Measurements from ENCODE around the gene ZNF766.
"Not testable (repeated sequence)": the region's sequence is repeated elsewhere in the genome, so short reads cannot be mapped to it uniquely, and the experiment has no call there.

ZNF766 gene

DNA sequence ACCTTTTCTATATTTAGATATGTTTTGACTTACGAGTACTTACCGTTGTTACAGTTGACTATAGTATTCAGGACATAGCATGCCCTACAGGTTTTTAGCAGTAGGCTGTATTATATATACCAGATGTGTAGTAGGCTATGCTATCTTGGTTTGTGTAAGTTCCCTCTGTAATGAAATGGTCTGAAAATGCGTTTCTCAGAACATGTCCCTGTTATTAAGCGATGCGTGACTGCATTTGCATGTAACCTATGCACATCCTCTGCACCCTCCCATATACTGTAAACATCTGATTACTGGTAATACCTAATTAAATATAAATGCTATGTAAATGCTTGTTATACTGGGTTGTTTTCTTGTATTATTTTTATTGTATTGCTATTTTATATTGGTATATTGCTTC is 6.6 kb downstream of the ZNF766 start:
- ATAC-seq: no peak
- TF ChIP-seq ISL1 (CRISPR knock-in tag; IDR thresholded peaks at IDR 0.05) (no peak), OSR1 (CRISPR knock-in tag; IDR thresholded peaks at IDR 0.05) (no peak), SNAI2 (CRISPR knock-in tag; IDR thresholded peaks at IDR 0.05) (no peak), TOX (CRISPR knock-in tag; IDR thresholded peaks at IDR 0.05; ENCODE audit: borderline replicate concordance) (no peak), ZNF70 (CRISPR knock-in tag; IDR thresholded peaks at IDR 0.05) (no peak), TCF4 (CRISPR knock-in tag; IDR thresholded peaks at IDR 0.05; ENCODE audit: borderline replicate concordance) (no peak), ZNF565 (CRISPR knock-in tag; conservative IDR thresholded peaks at IDR 0.05; ENCODE audit: low read depth) (no peak)
- TF ChIP-seq, protein P1, sequence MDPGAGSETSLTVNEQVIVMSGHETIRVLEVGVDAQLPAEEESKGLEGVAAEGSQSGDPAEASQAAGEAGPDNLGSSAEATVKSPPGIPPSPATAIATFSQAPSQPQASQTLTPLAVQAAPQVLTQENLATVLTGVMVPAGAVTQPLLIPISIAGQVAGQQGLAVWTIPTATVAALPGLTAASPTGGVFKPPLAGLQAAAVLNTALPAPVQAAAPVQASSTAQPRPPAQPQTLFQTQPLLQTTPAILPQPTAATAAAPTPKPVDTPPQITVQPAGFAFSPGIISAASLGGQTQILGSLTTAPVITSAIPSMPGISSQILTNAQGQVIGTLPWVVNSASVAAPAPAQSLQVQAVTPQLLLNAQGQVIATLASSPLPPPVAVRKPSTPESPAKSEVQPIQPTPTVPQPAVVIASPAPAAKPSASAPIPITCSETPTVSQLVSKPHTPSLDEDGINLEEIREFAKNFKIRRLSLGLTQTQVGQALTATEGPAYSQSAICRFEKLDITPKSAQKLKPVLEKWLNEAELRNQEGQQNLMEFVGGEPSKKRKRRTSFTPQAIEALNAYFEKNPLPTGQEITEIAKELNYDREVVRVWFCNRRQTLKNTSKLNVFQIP (CRISPR knock-in tag; IDR thresholded peaks at IDR 0.05; ENCODE audit: borderline replicate concordance, low read depth): no peak

DNA sequence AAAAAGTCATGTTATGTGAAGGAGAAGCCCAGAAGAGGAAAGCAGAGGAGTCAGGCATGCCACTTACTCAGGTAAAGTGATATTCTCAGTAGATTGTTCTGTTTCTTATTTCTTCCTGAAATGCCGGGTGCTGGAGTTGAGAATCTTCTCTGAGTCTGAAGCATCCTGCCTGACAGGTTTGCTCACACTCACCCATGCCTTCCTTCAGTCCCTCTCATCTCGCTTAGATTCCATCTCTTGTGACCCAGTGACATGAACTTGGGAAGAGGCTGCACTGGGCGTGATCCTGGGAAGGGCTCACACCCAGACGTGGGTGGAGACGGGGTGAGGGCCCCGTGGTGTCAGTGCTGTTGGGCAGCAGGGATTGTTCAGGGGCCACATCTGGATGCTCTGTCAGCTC is 8.1 kb downstream of the ZNF766 start:
- TF ChIP-seq ZNF565 (CRISPR knock-in tag; conservative IDR thresholded peaks at IDR 0.05; ENCODE audit: low read depth) (no peak), GLIS3 (CRISPR knock-in tag; IDR thresholded peaks at IDR 0.05) (no peak), PPARA (CRISPR knock-in tag; IDR thresholded peaks at IDR 0.05; ENCODE audit: borderline replicate concordance) (no peak), OSR1 (CRISPR knock-in tag; IDR thresholded peaks at IDR 0.05) (no peak), TCF4 (CRISPR knock-in tag; IDR thresholded peaks at IDR 0.05; ENCODE audit: borderline replicate concordance) (no peak), PATZ1 (CRISPR knock-in tag; IDR thresholded peaks at IDR 0.05; ENCODE audit: borderline replicate concordance) (no peak), ZNF70 (CRISPR knock-in tag; IDR thresholded peaks at IDR 0.05) (no peak), ESRRG (CRISPR knock-in tag; IDR thresholded peaks at IDR 0.05) (no peak), ZFP30 (CRISPR knock-in tag; IDR thresholded peaks at IDR 0.05) (no peak), CSDC2 (CRISPR knock-in tag; IDR thresholded peaks at IDR 0.05) (no peak), TSHZ2 (CRISPR knock-in tag; IDR thresholded peaks at IDR 0.05) (no peak), ISL1 (CRISPR knock-in tag; IDR thresholded peaks at IDR 0.05) (no peak)
- TF ChIP-seq, protein P2, sequence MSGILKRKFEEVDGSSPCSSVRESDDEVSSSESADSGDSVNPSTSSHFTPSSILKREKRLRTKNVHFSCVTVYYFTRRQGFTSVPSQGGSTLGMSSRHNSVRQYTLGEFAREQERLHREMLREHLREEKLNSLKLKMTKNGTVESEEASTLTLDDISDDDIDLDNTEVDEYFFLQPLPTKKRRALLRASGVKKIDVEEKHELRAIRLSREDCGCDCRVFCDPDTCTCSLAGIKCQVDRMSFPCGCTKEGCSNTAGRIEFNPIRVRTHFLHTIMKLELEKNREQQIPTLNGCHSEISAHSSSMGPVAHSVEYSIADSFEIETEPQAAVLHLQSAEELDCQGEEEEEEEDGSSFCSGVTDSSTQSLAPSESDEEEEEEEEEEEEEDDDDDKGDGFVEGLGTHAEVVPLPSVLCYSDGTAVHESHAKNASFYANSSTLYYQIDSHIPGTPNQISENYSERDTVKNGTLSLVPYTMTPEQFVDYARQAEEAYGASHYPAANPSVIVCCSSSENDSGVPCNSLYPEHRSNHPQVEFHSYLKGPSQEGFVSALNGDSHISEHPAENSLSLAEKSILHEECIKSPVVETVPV (CRISPR knock-in tag; IDR thresholded peaks at IDR 0.05): no peak
- TF ChIP-seq, protein P3, sequence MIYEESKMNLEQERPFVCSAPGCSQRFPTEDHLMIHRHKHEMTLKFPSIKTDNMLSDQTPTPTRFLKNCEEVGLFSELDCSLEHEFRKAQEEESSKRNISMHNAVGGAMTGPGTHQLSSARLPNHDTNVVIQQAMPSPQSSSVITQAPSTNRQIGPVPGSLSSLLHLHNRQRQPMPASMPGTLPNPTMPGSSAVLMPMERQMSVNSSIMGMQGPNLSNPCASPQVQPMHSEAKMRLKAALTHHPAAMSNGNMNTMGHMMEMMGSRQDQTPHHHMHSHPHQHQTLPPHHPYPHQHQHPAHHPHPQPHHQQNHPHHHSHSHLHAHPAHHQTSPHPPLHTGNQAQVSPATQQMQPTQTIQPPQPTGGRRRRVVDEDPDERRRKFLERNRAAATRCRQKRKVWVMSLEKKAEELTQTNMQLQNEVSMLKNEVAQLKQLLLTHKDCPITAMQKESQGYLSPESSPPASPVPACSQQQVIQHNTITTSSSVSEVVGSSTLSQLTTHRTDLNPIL (CRISPR knock-in tag; IDR thresholded peaks at IDR 0.05; ENCODE audit: low read depth): no peak
- ATAC-seq: no peak

DNA sequence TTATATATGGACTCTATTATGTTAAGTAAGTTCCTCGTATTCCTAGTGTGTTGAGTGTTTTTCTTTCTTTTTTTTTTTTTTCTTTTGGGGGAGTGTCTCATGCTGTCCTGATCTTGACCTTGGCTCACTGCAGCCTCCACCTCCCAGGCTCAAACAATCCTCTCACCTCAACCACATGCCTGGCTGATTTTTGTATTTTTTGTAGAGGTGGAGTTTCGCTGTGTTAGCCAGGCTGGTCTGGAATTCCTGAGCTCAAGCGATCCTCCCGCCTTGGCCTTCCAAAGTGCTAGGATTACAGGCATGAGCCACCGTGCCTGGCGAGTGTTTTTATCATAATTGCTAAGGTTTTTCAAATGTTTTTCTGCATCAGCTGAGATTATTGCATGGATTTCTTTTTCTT is 16.9 kb downstream of the ZNF766 start:
- TF ChIP-seq SNAI2 (CRISPR knock-in tag; IDR thresholded peaks at IDR 0.05) (no peak), GLIS3 (CRISPR knock-in tag; IDR thresholded peaks at IDR 0.05) (no peak), ARNTL (CRISPR knock-in tag; IDR thresholded peaks at IDR 0.05; ENCODE audit: borderline replicate concordance, low read depth) (no peak), OSR1 (CRISPR knock-in tag; IDR thresholded peaks at IDR 0.05) (no peak)
- ATAC-seq: no peak

DNA sequence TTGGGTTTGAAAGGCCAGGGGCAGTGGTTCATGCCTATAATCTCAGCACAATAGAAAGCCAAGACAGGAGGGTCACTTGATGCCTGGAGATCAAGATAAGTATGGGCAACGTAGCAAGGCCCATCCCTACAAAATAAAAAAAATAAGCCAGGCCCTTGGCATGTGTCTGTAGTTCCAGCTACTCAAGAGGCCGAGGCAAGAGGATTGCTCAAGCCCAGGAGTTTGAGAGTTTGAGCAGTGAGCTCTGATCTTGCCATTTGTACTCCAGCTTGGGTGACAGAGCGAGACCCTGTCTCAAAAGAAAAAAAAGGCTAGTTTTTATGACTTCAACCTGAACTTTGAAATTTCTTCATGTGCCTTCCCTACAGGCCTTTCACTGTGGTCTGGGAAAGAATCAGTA is 22.4 kb downstream of the ZNF766 start:
- no peak for TF ChIP-seq TCF4 (CRISPR knock-in tag; IDR thresholded peaks at IDR 0.05; ENCODE audit: borderline replicate concordance)
- TF ChIP-seq, protein P1 (CRISPR knock-in tag; IDR thresholded peaks at IDR 0.05; ENCODE audit: borderline replicate concordance, low read depth): no peak
- TF ChIP-seq SNAI2 (CRISPR knock-in tag; IDR thresholded peaks at IDR 0.05): no peak
- TF ChIP-seq ESRRG (CRISPR knock-in tag; IDR thresholded peaks at IDR 0.05): no peak
- TF ChIP-seq TOX (CRISPR knock-in tag; IDR thresholded peaks at IDR 0.05; ENCODE audit: borderline replicate concordance): no peak
- no peak for TF ChIP-seq ZC3H10 (CRISPR knock-in tag; IDR thresholded peaks at IDR 0.05)
- no peak for ATAC-seq

- not testable (repeated sequence) for ATAC-seq
Measured at GRCh38 chr19:52292946-52293345, 23.6 kb downstream of the ZNF766 start.

Data from SK-N-SH treated with all-trans-retinoic acid at 6 μM for 48 hours (cell line).